Femur (tissue), 1 donor: ENCODE results near the gene MMP17.
A peak's percentile ranks its signal among the peaks of the same experiment; 100 is the strongest.

Experiments
- DNase-seq: peaks from one replicate; pipeline ENCODE4 v3.0.0-alpha.2; 2017

Gene MMP17

DNA sequence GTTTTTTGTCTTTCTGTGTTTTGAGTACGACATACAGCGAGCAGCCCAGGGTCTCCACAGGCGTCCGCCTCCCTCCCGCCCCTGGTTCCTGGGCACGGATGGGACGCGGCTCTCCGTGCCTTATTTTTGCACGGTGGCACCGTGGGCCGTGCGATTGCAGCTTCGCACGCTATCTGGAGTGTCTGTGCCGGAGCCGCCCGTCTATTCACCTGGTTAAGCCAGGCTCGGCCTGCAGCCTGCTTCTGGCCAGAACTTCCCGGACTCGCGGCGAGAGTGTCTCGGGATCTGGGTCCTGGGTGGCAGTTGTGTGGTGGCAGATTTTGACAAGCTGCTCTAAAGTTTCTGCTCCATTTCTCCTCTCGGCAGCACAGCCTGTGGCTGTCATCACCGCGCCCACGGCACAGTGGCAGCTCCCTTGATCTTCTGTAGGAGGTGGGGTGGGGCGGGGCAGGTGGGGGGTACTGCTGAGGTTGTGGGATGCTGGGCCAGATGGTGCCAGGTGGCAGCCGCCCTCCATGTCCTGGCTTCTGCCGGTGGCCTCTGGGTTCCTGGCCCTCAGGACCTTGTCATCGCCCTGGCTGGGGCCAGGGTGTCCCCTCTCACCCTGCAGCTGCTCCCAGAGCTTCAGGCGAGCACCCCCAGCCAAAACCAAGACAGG lies 2.9 kb downstream of the MMP17 start:
- DNase-seq: peak; percentile 32

DNA sequence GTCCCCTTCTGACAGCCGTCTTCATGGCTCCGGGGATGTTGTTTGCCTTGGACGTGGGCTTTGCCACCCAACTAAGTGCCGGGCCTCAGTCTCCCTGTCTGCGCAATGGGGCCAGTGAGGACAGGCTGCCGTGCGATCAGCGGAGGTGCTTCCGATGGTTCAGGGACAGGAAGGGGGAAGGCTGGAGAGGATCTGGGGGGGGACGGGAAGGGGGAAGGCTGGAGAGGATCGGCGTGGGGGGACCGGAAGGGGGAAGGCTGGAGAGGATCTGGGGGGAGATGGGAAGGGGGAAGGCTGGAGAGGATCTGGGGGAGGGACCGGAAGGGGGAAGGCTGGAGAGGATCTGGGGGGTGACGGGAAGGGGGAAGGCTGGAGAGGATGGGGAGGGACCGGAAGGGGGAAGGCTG lies 3.4 kb downstream of the MMP17 start:
- peak; percentile 87 for DNase-seq

GRCh38 chr12:131832321-131833231 lies 4.4 kb downstream of the MMP17 start:
- DNase-seq: peak; percentile 63

GRCh38 chr12:131833288-131833895 lies 5.2 kb downstream of the MMP17 start:
- peak; percentile 22 for DNase-seq

GRCh38 chr12:131833896-131834641 lies 5.9 kb downstream of the MMP17 start:
- DNase-seq: peak; percentile 25

- DNase-seq: peak; percentile 25
Observed at GRCh38 chr12:131834798-131835615, 6.8 kb downstream of the MMP17 start.

DNA sequence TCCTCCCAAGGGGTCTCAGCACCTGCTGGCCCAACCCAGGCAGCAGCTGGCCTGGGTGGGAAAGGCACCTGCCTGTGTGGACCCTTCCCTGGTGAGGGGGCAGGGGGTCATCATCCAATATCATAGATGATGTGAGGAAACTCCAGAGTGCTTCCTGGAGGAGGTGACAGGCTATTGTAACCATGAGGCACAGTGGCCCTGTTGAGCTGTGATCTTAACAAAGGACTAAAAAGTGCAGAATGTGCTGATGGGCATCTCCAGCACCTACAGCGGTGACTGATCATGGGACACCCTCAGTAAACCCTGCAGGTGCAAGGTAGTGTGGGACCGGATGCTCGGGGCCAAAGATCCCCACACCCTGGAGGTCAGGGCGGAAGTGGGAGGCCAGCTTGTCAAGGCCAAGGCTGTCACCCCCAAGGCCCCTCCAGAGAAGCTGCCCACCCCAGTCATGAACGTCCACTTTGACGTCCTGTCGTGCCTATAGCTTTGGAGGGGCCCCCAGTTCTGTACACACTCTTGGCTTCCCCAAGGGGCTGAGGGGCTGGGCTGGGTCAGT lies 7.5 kb downstream of the MMP17 start:
- peak; percentile 11 for DNase-seq

- DNase-seq: peak; percentile 31
Observed at GRCh38 chr12:131836193-131836592, 8.0 kb downstream of the MMP17 start.

- peak; percentile 17 for DNase-seq
Observed at GRCh38 chr12:131836714-131837397, 8.7 kb downstream of the MMP17 start.

DNA sequence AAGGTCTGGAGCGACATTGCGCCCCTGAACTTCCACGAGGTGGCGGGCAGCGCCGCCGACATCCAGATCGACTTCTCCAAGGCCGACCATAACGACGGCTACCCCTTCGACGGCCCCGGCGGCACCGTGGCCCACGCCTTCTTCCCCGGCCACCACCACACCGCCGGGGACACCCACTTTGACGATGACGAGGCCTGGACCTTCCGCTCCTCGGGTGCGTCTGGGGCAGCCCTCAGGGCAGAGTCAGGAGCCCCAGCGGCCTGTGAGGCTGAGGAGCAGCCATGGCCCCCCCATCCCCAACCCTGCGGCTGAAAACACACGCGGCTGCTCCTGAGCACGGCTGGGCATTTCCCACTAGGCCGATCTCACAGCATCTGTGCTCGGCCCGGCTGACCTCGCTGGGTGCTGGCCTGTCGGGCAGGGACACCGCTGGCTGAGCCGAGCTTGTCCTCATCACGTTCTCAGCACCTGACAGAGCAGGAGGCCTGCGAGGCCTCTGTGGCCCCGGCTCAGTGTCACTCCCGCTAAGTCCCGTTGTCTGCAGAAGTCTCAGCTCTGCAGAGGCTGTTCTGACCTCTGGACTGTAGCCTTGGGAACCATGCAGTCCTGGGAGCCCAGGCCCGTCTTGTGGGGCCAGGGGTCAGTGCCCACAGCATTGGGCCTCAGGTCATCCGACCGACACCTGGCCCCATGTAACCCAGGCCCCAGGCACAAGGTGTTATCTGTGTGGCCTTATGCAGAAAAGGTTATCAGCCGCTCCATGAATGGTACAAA lies 12.6 kb downstream of the MMP17 start:
- DNase-seq: peak; percentile 16

- DNase-seq: peak; percentile 11
Observed at GRCh38 chr12:131841547-131841946, 13.4 kb downstream of the MMP17 start.

DNA sequence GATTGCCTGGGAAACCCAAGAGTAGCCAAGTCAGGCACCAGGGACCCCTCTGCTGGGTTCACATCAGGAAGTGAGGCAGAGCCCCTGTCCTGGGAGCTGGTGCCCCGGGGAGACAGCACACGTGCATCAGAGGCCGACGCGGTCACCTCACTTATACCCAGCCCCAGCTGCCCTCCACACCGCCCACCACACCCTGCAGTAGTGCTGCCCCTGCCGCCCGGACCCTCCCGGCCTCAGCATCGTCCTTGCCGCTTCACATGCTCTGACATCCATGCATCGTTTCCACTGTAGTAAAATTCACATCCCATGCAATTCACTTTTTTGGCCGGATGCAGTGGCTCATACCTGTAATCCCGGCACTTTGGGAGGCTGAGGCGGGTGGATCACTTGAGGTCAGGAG lies 14.0 kb downstream of the MMP17 start:
- DNase-seq: no peak

DNA sequence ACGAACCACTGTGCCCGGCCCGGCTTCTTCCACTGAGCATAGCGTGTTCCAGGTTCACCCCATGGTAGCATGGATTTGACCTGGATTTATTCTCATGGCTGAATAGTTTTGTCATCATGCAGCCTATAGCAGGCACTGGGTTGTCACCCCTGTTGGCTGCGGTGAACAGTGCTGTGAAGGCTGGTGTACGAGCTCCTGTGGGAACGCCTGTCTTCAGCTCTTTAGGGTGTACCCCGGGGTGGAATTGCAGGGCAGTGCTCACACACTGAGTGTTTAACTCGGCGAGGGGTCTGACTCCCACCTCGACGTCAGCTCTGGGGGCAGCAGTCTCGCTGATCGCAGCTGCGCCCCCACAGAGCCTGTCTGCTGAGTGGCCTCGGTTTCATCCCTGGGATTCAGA lies 15.3 kb downstream of the MMP17 start:
- no peak for DNase-seq

DNA sequence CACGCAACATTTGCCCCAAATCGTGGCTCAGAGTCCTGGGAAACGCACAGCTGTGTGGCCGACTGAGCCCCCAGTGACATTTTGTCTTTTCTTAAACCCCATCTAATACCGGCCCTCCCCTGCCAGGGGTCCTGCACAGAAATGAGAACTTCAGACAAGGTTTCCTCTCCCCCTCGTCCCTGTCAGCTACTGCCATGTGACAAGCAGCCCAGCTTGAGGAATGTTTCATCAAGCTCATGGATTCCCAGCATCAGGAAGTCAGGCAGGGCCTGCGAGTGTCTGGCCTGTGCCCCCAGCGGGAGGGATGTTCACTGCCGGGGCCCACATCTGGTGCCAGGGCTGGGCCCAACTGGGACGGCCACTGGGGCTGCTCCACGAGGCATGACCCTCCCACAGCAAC lies 15.9 kb downstream of the MMP17 start:
- no peak for DNase-seq

- no peak for DNase-seq
Observed at GRCh38 chr12:131844656-131845055, 16.5 kb downstream of the MMP17 start.

- no peak for DNase-seq
Observed at GRCh38 chr12:131845121-131845520, 16.9 kb downstream of the MMP17 start.

DNA sequence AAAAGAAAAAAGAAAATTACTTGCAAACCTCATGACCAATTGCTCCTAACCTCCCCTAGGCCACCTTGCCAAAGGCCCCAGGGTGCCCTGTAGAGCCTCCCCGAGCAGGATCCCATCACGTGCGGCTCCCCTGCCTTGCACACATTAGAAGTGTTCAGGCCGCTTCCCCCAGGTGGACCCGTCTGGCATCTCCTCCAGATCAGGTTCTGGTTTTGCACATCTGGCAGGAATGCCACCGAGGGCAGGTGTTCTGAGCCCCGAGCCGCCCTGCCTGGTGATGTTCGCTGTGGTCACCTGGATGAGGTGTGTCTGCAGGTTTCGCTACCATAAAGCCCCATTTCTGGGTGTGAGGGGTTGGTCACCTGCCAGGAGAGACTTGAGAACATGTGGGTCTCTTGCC lies 19.3 kb downstream of the MMP17 start:
- DNase-seq: no peak

GRCh38 chr12:131848753-131849152 lies 20.6 kb downstream of the MMP17 start:
- DNase-seq: no peak

DNA sequence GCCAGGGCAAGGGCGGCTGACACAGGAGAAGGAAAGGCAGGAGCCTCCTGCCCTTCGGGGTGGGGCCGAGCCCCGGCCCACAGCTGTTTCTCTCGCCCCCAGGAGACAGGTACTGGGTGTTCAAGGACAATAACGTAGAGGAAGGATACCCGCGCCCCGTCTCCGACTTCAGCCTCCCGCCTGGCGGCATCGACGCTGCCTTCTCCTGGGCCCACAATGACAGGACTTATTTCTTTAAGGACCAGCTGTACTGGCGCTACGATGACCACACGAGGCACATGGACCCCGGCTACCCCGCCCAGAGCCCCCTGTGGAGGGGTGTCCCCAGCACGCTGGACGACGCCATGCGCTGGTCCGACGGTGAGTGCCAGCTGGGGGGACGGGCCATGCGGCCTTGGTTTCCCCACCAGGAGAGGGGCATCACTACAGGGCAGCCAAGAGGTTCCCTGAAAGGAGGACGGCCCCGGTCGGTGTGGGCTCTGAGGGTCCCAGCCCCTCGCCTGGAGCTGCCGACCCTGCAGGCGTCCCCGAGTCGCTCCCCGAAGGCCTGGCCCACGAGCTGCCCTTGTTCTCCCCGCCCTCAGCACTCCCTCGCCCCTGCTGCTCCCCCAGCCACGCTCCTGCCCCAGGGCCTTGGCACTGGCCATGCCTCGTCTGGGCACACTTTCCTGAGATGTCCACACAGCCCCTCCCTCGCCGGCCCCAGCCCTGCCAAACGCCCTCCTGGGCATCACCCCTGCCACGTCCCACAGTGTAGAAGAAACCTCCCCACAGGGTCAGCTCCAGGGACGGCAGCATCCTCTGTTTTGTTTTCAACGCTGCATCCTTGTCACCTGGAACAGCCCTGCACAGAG lies 21.7 kb downstream of the MMP17 start:
- no peak for DNase-seq
